Measurements from ENCODE around the gene DTHD1. TPM values are rescaled to one million over a fixed set of nuclear protein-coding genes. Genes with fewer than 3 reads are reported as not detected.

The DTHD1 gene
- total RNA-seq, 1 experiment from 2014 or later: not detected

DNA sequence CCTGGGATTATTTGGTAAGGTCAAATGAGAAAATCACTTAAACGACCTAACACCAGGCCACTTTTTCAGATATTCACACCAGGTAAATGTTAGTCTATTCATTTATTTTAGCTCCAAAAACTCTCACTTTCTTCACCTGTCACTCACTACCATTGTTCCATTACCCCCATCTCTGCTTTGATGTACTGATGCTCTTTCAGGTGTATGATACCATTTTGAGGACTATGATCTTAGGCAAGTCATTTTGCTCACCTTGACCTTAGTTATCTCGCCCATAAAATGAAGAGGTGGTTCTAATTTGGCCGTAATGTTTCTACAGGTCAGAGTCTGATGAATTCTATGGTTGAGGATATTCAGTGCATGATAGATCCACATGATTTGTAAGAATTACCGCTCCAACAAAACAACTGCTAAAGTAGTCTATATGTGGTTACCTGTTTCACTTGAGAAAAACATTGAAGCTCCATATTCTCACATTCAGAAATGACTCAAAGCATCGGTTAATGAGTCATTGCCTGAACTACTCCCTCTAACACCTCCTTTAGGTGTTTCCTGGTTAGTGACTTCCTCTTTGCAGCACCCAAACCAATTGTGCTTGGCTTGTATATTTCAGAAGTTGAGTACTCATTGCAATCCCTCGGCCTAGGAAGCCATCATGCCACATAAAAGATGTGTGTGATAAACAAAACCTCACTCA lies 4.5 kb downstream of the DTHD1 start:
- peaks cover 0 to 8% of the 10 kb centered on the region in 2 experiments; a peak in 2 of 4 replicates for H3K4me1 ChIP-seq (ENCODE audit: control insufficient read depth in 1 of 2, insufficient read depth in 2 of 2, low read length in 2 of 2)
- no peak overlapping the region for H3K4me3 ChIP-seq (replicated peaks in 1 of 2; ENCODE audit: low read depth in 1 of 2, low read length in 2 of 2)
- no peaks in the 10 kb centered on the region for H4K20me1 ChIP-seq (ENCODE audit: insufficient read depth)
- H3K9me3 ChIP-seq (ENCODE audit: control insufficient read depth in 1 of 2, insufficient read depth in 1 of 2, low read depth in 1 of 2, low read length in 2 of 2): no peaks in the 10 kb centered on the region
- H3K36me3 ChIP-seq (ENCODE audit: control insufficient read depth in 1 of 2, insufficient read depth in 2 of 2, low read length in 2 of 2): no peaks in the 10 kb centered on the region
- intact Hi-C loops (cut with micrococcal nuclease): no loop called here
- no TSS peak for BruUV-seq (replicated peaks)
- peak overlapping the region; percentile 8 for H2AFZ ChIP-seq (ENCODE audit: low read depth, low read length, poor library complexity, severe bottlenecking)
- H3K9ac ChIP-seq (ENCODE audit: low read length): no peak overlapping the region
- DNase-seq (ENCODE audit: low read depth, low spot score): peak; percentile 15
- ChIA-PET POLR2A (interaction anchor here (0.9 kb wide), 1 partner anchor 11 kb away, joined by 3 read pairs; no protein-coding TSS in a partner anchor), CTCF (no interaction called here), RAD21 (ENCODE audit: low non-redundant PET in 1 of 2, low total read pairs in 2 of 2, uncharacterized antibody in 2 of 2, unreplicated experiment in 2 of 2) (no interaction called here)
- peak; percentile 53; the same call in 1 of the 2 replicates for ATAC-seq
- no peaks in the 10 kb centered on the region for H3K27me3 ChIP-seq (ENCODE audit: insufficient read depth, low read length)
- no peaks in the 10 kb centered on the region for H3K9me2 ChIP-seq (ENCODE audit: insufficient read depth)
- TF ChIP-seq EZH2phosphoT487 (IDR thresholded peaks at IDR 0.05; ENCODE audit: borderline replicate concordance): no peak
- no peak for TF ChIP-seq CEBPB (IDR thresholded peaks at IDR 0.05; ENCODE audit: low read depth)
- TF ChIP-seq YY1 (IDR thresholded peaks at IDR 0.05; ENCODE audit: extremely low read depth, insufficient replicate concordance, low read depth, low read length): no peak
- peak; percentile 40; the same call in 1 of the 2 replicates for TF ChIP-seq JUND (IDR thresholded peaks at IDR 0.05)
- TF ChIP-seq ATF3 (IDR thresholded peaks at IDR 0.05): no peak
- TF ChIP-seq FOSL1 (IDR thresholded peaks at IDR 0.05; ENCODE audit: low read depth): peak; percentile 50; the same call in 1 of the 2 replicates
- TF ChIP-seq EZH2 (IDR thresholded peaks at IDR 0.05): no peak
- peak; percentile 16; the same call in 1 of the 2 replicates for TF ChIP-seq SP1 (IDR thresholded peaks at IDR 0.05; ENCODE audit: low read depth)
- no peak for TF ChIP-seq ELF1 (IDR thresholded peaks at IDR 0.05; ENCODE audit: borderline replicate concordance, low read depth)
- 0 out of 2 replicates have a peak, but pooled peaks have one; percentile 51 for TF ChIP-seq CBX3 (IDR thresholded peaks at IDR 0.05; ENCODE audit: low read depth)
- TF ChIP-seq POLR2AphosphoS5 (IDR thresholded peaks at IDR 0.05; ENCODE audit: low read depth, low read length): no peak
- H3K79me2 ChIP-seq (ENCODE audit: insufficient read depth, low read length): no peaks in the 10 kb centered on the region
- H3K4me2 ChIP-seq (ENCODE audit: low read length): peak overlapping the region; percentile 10; the same call in 1 of the 2 replicates
- H3K27ac ChIP-seq (ENCODE audit: low read depth, low read length): no peak overlapping the region

Measured in HCT116 (cell line).